Ovary (tissue), 10 donors: ENCODE measurements around the gene MTMR11. TPM values are rescaled to one million over a fixed set of nuclear protein-coding genes. Genes with fewer than 3 reads are reported as not detected.

Experiments
- DNase-seq, 5 donors: peaks; one replicate each; pipeline ENCODE4 v3.0.0-alpha.2; 2019 to 2020
- H3K27ac ChIP-seq, 2 donors: fragments of 200-600 bp; one replicate each; pipeline versions ENCODE4 v1.5.1 to v1.8.0; 2019 to 2022
- H3K27me3 ChIP-seq: fragments of 200-600 bp; one replicate; pipeline ENCODE4 v1.8.0; 2022
- H3K36me3 ChIP-seq: fragments of 200-600 bp; sonication (generic); one replicate; pipeline ENCODE4 v1.5.1; 2019
- H3K4me1 ChIP-seq: one replicate; pipeline ENCODE4 v1.8.1; 2013; ENCODE audit warnings: mild to moderate bottlenecking, moderate library complexity; ENCODE audit not compliant: insufficient read depth
- H3K4me3 ChIP-seq: fragments of 200-600 bp; sonication (generic); one replicate; pipeline ENCODE4 v1.5.1; 2017
- H3K9me3 ChIP-seq, 2 donors: fragments of 200-600 bp in 1 of 2; sonication (generic) in 1 of 2; one replicate each; pipeline versions ENCODE4 v1.5.1 to v1.8.1; 2013 to 2019; ENCODE audit warnings: mild to moderate bottlenecking in 1 of 2, moderate library complexity in 1 of 2
- CTCF ChIP-seq, 3 donors: fragments of 450-650 bp in 2 of 3; fragments of 200-600 bp in 1 of 3; IDR thresholded peaks; one replicate each; pipeline versions ENCODE4 v1.5.1 to v1.8.0; 2016 to 2022; ENCODE audit warnings: antibody characterized with exemption in 3 of 3, mild to moderate bottlenecking in 1 of 3
- EP300 ChIP-seq: sonication (generic); formaldehyde crosslinking; IDR thresholded peaks from one replicate; pipeline ENCODE4 v1.6.1; 2017; ENCODE audit warnings: antibody characterized with exemption
- POLR2A ChIP-seq: fragments of 450-650 bp; IDR thresholded peaks from one replicate; pipeline ENCODE4 v1.6.1; 2017; ENCODE audit warnings: antibody characterized with exemption, mild to moderate bottlenecking, moderate library complexity
- WGBS, 3 donors: extraction: QIAGEN DNeasy Blood & Tissue Kit in 1 of 3; methylation state at CpG; one replicate each; pipeline versions ENCODE4 v1.1.5 to v1.1.7; 2013 to 2017; 5-methylcytosine and 5-hydroxymethylcytosine counted together
- intact Hi-C, 4 donors: fragments of 100-400 bp; cut with DNase I; formaldehyde crosslinking; loops; one replicate each; pipeline versions ENCODE4 v1.11.0 to v1.15.1; 2022 to 2023
- long read RNA-seq, 3 donors: library from polyadenylated mRNA in 2 of 3; unstranded in 2 of 3; transcript quantifications; one replicate each; pipeline ENCODE4 v2.0.0 and lab custom pipeline, GENCODE V29; 2021 to 2026
- polyA plus RNA-seq, 2 donors: library from polyadenylated mRNA; stranded (reverse); fragments of 200-250 nt in 1 of 2; fragments of 350-450 nt in 1 of 2; fragmentation: Illumina TruSeq in 1 of 2; extraction: RNeasy Lipid Tissue Mini Kit (QIAGEN cat#74804) in 1 of 2; gene quantifications; one replicate each; pipeline ENCODE4 v1.2.3, GENCODE V29; 2013 to 2014
- total RNA-seq, 7 donors: library from RNA; depleted of rRNA in 2 of 7; stranded (reverse); fragments of >200 nt in 2 of 7; fragmentation: NEBNext Ultra II Directional in 3 of 7; extraction: Animal tissue kit (Norgen Biotek cat#: 25700) in 3 of 7; gene quantifications; one replicate each; pipeline versions ENCODE4 v1.1.0 to v1.2.4, GENCODE V29; 2016 to 2023
- donor health status: DM: no; HTN: no; CAD: no; lungs with moderate emphysema.
- donor health status: DM: no; HTN: no; CAD: no.
- donor health status: Bipolar disorder and iron deficiency.
- donor health status: DM: yes; HTN: yes; CAD: no.
- donor health status: DM: no; HTN: no; CAD: no.
- donor health status: DM: yes; HTN: yes; CAD: no.

MTMR11 gene
- total RNA-seq, result 10 to 100 TPM; 20.2 to 51.5 (median 34.6) TPM
- 10 to 100 TPM; 19.1 to 33.0 TPM for polyA plus RNA-seq
- long read RNA-seq, donor 1, transcript MTMR11-202 (17 exons, 2,827 nt), result major isoform, 11 of 58 reads
- long read RNA-seq, donor 1, partial matches to known transcripts, result 19 of 58 reads
- long read RNA-seq, donor 1, other reads (novel, unspliced or antisense), result 27 of 58 reads
- long read RNA-seq, donor 2, partial matches to known transcripts, result 0 of 4 reads
- long read RNA-seq, donor 2, other reads (novel, unspliced or antisense), result 0 of 4 reads
- long read RNA-seq, donor 3, transcript MTMR11-202 (17 exons, 2,827 nt), result major isoform, 10 of 25 reads
- long read RNA-seq, donor 3, partial matches to known transcripts, result 4 of 25 reads
- long read RNA-seq, donor 3, other reads (novel, unspliced or antisense), result 11 of 25 reads

DNA sequence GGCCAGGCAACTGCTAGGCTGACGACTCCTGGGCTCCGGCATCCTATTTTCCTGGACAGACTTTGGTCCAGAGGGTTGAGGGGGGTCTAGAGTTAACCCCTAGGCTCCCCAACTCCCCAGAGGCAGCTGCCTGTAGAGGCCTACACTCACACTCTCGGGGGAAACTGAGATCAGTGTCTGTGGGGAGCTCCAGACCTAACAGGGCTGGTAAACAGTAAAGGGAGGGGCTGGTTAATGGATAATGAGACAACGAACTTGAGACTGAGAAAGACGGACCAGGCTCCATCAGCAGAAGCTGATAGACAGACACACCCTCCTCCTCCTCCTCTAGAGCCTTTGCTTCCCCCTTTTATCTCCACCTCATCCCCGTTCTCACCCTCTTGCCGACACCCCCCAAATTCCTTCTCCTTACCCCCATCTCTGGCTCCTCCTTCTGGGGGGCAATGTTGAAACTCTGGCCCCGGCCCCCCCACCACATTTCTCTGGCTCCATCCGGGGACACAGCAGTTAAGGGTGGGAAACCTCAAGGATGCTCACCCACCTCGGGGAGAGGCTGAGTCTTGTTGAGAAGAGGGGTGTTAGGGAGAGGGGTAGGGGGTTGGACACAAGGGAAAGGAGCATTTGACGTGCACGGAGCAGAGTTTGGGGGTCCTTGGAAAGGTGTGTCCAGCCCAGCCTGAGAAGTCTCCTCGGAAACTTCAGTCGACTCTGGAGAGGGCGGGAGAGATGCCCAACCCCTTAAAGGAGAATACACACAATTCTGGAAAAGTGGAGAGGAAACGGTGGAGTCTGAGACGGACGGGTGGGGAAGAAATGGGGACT is at the start of gene MTMR11:
Gene MTMR11 (minus strand): TSS at position 710 of the 822 bp plus-strand sequence. CDS start 232 bp downstream, at position 478.
- Histone ChIP-seq H3K4me1 (peaks cover 16% of the 10 kb centered on the region), H3K27ac (peak within 1 kb of the TSS; percentile 53 to 77), H3K4me3 (peak within 1 kb of the TSS; percentile 54), H3K36me3 (no peaks in the 10 kb centered on the region), H3K9me3 (no peaks in the 10 kb centered on the region), H3K27me3 (no peaks in the 10 kb centered on the region)
- 1 to 5% (median 5%) methylated on average over 18 of the region's 18 CpGs for WGBS, 3 donors
- intact Hi-C loops, result loop anchor here in 1 of 4 donors (5.0 kb wide), 1 partner anchor 39 kb away; the partner anchor contains the start of gene BOLA1
- no peak for TF ChIP-seq CTCF (IDR thresholded peaks at IDR 0.05)
- no peak for TF ChIP-seq POLR2A
- TF ChIP-seq EP300, result no peak
- peak in 4 of 5 donors; percentile 56 to 62 (median 58) for DNase-seq

- Histone ChIP-seq H3K4me1 (peaks cover 2% of the 10 kb centered on the region), H3K27ac (no peak overlapping the region), H3K9me3 (no peaks in the 10 kb centered on the region), H3K4me3 (no peak overlapping the region), H3K36me3 (no peaks in the 10 kb centered on the region), H3K27me3 (no peaks in the 10 kb centered on the region)
- TF ChIP-seq POLR2A (no peak), CTCF (IDR thresholded peaks at IDR 0.05) (no peak)
- WGBS, 3 donors, result 97 to 98% (median 97%) methylated on average over 3 of the region's 3 CpGs
- DNase-seq, result no peak
- intact Hi-C loops, result no loop called here
These were observed 43.4 kb upstream of the MTMR11 start for GRCh38 chr1:149979972-149980540.

DNA sequence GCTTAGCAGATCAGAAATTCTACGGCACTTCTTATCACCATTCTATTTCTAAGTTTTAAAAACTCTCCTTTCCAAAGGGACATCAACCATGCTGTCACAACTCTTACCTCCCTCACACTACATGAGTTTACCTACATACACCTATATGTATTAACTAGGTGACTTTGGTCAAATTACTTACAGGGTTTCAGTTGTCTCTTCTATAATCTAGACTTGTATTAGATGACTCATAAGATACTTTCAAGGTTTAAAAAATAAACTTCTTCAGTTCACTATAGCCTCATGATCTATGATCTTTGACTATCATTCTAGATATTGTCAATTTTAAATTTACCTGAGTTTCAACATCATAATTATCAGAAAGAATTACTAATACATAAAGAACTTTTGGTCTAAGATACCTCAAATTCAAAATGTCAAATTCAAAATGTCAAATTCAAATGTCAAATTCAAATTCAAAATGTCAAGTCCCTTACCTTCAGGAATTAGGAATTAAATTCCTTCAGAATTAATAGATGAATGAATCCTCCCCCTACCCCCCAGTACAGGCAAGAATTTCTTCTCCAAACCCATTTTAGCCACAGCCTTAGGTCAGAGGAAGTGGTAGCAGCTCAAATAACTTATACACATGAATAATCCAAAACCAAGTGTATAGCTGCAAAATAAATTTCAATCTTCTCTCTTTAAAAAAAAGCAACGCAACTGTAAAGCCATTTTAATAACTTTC is 42.7 kb upstream of the MTMR11 start:
- Histone ChIP-seq H3K9me3 (no peaks in the 10 kb centered on the region), H3K27me3 (no peaks in the 10 kb centered on the region), H3K27ac (no peak overlapping the region), H3K4me3 (no peak overlapping the region), H3K4me1 (peaks cover 2% of the 10 kb centered on the region), H3K36me3 (no peaks in the 10 kb centered on the region)
- intact Hi-C loops, result no loop called here
- no peak for DNase-seq
- TF ChIP-seq EP300 (no peak), POLR2A (no peak), CTCF (IDR thresholded peaks at IDR 0.05) (no peak)
- 98 to 99% (median 98%) methylated on average over 2 of the region's 2 CpGs for WGBS, 3 donors

- 70 to 82% (median 80%) methylated on average over 1 of the region's 1 CpG for WGBS, 3 donors
- intact Hi-C loops, result no loop called here
- no peak for DNase-seq
- Histone ChIP-seq H3K9me3 (no peaks in the 10 kb centered on the region), H3K27ac (no peak overlapping the region), H3K27me3 (no peaks in the 10 kb centered on the region), H3K4me3 (no peak overlapping the region), H3K36me3 (no peaks in the 10 kb centered on the region), H3K4me1 (no peaks in the 10 kb centered on the region)
- no peak for TF ChIP-seq EP300
- no peak for TF ChIP-seq CTCF (IDR thresholded peaks at IDR 0.05)
- TF ChIP-seq POLR2A, result no peak
These were observed 41.9 kb upstream of the MTMR11 start for GRCh38 chr1:149978547-149979023.
